OCI-LY3 (cell line): ENCODE measurements around the gene TMCC1.

Experiments
- EZH2phosphoT487 ChIP-seq: fragments of 200-600 bp; shearing (Covaris generic); IDR thresholded peaks from 2 replicates; pipeline ENCODE4 v1.6.1; 2018; ENCODE audit warnings: antibody characterized with exemption, mixed run types, low read depth
- TF ChIP-seq, protein P1 (sequence below): fragments of 200-600, 300-600 bp; sonication (generic); IDR thresholded peaks from 2 replicates; pipeline ENCODE4 v1.5.1; 2014; ENCODE audit warnings: antibody characterized with exemption, low read length, low read depth

- TF ChIP-seq, protein P1, sequence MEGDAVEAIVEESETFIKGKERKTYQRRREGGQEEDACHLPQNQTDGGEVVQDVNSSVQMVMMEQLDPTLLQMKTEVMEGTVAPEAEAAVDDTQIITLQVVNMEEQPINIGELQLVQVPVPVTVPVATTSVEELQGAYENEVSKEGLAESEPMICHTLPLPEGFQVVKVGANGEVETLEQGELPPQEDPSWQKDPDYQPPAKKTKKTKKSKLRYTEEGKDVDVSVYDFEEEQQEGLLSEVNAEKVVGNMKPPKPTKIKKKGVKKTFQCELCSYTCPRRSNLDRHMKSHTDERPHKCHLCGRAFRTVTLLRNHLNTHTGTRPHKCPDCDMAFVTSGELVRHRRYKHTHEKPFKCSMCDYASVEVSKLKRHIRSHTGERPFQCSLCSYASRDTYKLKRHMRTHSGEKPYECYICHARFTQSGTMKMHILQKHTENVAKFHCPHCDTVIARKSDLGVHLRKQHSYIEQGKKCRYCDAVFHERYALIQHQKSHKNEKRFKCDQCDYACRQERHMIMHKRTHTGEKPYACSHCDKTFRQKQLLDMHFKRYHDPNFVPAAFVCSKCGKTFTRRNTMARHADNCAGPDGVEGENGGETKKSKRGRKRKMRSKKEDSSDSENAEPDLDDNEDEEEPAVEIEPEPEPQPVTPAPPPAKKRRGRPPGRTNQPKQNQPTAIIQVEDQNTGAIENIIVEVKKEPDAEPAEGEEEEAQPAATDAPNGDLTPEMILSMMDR, result no peak
- TF ChIP-seq EZH2phosphoT487, result no peak
These were observed 114.6 kb downstream of the TMCC1 start for GRCh38 chr3:129778871-129779270.
